H9 (cell line): Measurements from ENCODE around the gene NOS1AP. TPM values are rescaled to one million over a fixed set of nuclear protein-coding genes. Genes with fewer than 3 reads are reported as not detected.

ENCODE experiments used
- DNase-seq: peaks from one replicate; pipeline ENCODE4 v3.0.0-alpha.2; 2017
- H2AFZ ChIP-seq: one replicate; pipeline ENCODE4 v1.6.1; 2013; ENCODE audit warnings: mild to moderate bottlenecking, low read length, control low read depth, moderate library complexity
- H2AK5ac ChIP-seq: 2 replicates; pipeline ENCODE4 v1.6.1; 2013; ENCODE audit warnings: low read length, control low read depth, mixed read lengths; ENCODE audit not compliant: insufficient read length
- H2BK120ac ChIP-seq: one replicate; pipeline ENCODE4 v1.6.1; 2013; ENCODE audit warnings: low read depth, mild to moderate bottlenecking, low read length, control low read depth, inconsistent platforms; ENCODE audit not compliant: poor library complexity, severe bottlenecking
- H2BK12ac ChIP-seq: 2 replicates; pipeline ENCODE4 v1.6.1; 2013; ENCODE audit warnings: low read length, control low read depth, mixed read lengths, low read depth; ENCODE audit not compliant: insufficient read length
- H2BK15ac ChIP-seq: 2 replicates; pipeline ENCODE4 v1.6.1; 2013; ENCODE audit warnings: low read depth, low read length, control low read depth
- H2BK20ac ChIP-seq: one replicate; pipeline ENCODE4 v1.6.1; 2013; ENCODE audit warnings: low read depth, mild to moderate bottlenecking, low read length, control low read depth, inconsistent platforms; ENCODE audit not compliant: poor library complexity, severe bottlenecking
- H2BK5ac ChIP-seq: 2 replicates; pipeline ENCODE4 v1.6.1; 2013; ENCODE audit warnings: low read length, control low read depth, mixed read lengths; ENCODE audit not compliant: insufficient read length
- H3K14ac ChIP-seq: 2 replicates; pipeline ENCODE4 v1.6.1; 2013; ENCODE audit warnings: low read length, control low read depth; ENCODE audit not compliant: insufficient read depth
- H3K18ac ChIP-seq: 2 replicates; pipeline ENCODE4 v1.6.1; 2013; ENCODE audit warnings: low read depth, mild to moderate bottlenecking, mixed read lengths, low read length, control low read depth; ENCODE audit not compliant: insufficient read length
- H3K23ac ChIP-seq: 2 replicates; pipeline ENCODE4 v1.6.1; 2013; ENCODE audit warnings: low read length, control low read depth, mixed read lengths, low read depth; ENCODE audit not compliant: insufficient read length
- H3K23me2 ChIP-seq: 2 replicates; pipeline ENCODE4 v1.6.1; 2013; ENCODE audit warnings: low read depth, mild to moderate bottlenecking, mixed read lengths, low read length, control low read depth; ENCODE audit not compliant: insufficient read length, poor library complexity, severe bottlenecking
- H3K27ac ChIP-seq: 2 replicates; pipeline ENCODE4 v1.5.1; 2013; ENCODE audit warnings: low read length, control low read depth, mixed read lengths, low read depth; ENCODE audit not compliant: insufficient read length
- H3K27me3 ChIP-seq: 2 replicates; pipeline ENCODE4 v1.6.1; 2013; ENCODE audit warnings: low read length, control low read depth, inconsistent platforms; ENCODE audit not compliant: insufficient read depth
- H3K4ac ChIP-seq: 2 replicates; pipeline ENCODE4 v1.6.1; 2013; ENCODE audit warnings: low read depth, mild to moderate bottlenecking, control low read depth, inconsistent platforms, low read length, moderate library complexity
- H3K4me1 ChIP-seq: 2 replicates; pipeline ENCODE4 v1.6.1; 2013; ENCODE audit warnings: low read length, control low read depth, inconsistent platforms; ENCODE audit not compliant: insufficient read depth
- H3K4me2 ChIP-seq: 2 replicates; pipeline ENCODE4 v1.6.1; 2013; ENCODE audit warnings: low read length, control low read depth, mixed read lengths; ENCODE audit not compliant: insufficient read length, insufficient read depth
- H3K56ac ChIP-seq: 2 replicates; pipeline ENCODE4 v1.6.1; 2013; ENCODE audit warnings: low read depth, mild to moderate bottlenecking, mixed read lengths, low read length, control low read depth; ENCODE audit not compliant: insufficient read length
- H3K79me1 ChIP-seq: 2 replicates; pipeline ENCODE4 v1.6.1; 2013; ENCODE audit warnings: low read depth, mild to moderate bottlenecking, moderate library complexity, low read length, control low read depth, inconsistent platforms; ENCODE audit not compliant: insufficient read depth, poor library complexity, severe bottlenecking
- H3K79me2 ChIP-seq: 2 replicates; pipeline ENCODE4 v1.6.1; 2013; ENCODE audit warnings: low read length, control low read depth, inconsistent platforms; ENCODE audit not compliant: insufficient read depth
- H3K9ac ChIP-seq: 2 replicates; pipeline ENCODE4 v1.6.1; 2013; ENCODE audit warnings: low read length, control low read depth, mixed read lengths; ENCODE audit not compliant: insufficient read length; ENCODE audit errors: extremely low read depth
- H3K9me3 ChIP-seq: one replicate; pipeline ENCODE4 v1.6.1; 2013; ENCODE audit warnings: low read depth, low read length, inconsistent platforms; ENCODE audit not compliant: control insufficient read depth
- H3T11ph ChIP-seq: one replicate; pipeline ENCODE4 v1.6.1; 2013; ENCODE audit warnings: mild to moderate bottlenecking, low read length, control low read depth, inconsistent platforms
- H4K20me1 ChIP-seq: one replicate; pipeline ENCODE4 v1.6.1; 2013; ENCODE audit not compliant: control insufficient read depth, insufficient read length, insufficient read depth
- H4K5ac ChIP-seq: 2 replicates; pipeline ENCODE4 v1.6.1; 2013; ENCODE audit warnings: low read depth, mild to moderate bottlenecking, mixed read lengths, low read length, control low read depth; ENCODE audit not compliant: insufficient read length
- H4K8ac ChIP-seq: replicated peaks from 2 replicates; pipeline ENCODE4 v1.6.1; 2013; ENCODE audit warnings: low read length, control low read depth, mixed read lengths, low read depth; ENCODE audit not compliant: insufficient read length
- H4K91ac ChIP-seq: 2 replicates; pipeline ENCODE4 v1.6.1; 2013; ENCODE audit warnings: low read depth, mild to moderate bottlenecking, moderate library complexity, mixed read lengths, low read length, control low read depth; ENCODE audit not compliant: insufficient read length
- H3K27ac Mint-ChIP-seq, 3 experiments: 2 replicates in 2 of 3; 3 replicates in 1 of 3; pipeline ENCODE4 v1.8.0; 2020 to 2021; ENCODE audit warnings: mixed read lengths in 3 of 3, mild to moderate bottlenecking in 1 of 3, moderate library complexity in 1 of 3
- H3K27me3 Mint-ChIP-seq: 2 replicates; pipeline ENCODE4 v1.8.0; 2021; ENCODE audit warnings: low read depth, mild to moderate bottlenecking, moderate library complexity, mixed read lengths
- H3K36me3 Mint-ChIP-seq, 3 experiments: 2 replicates in 2 of 3; 3 replicates in 1 of 3; pipeline ENCODE4 v1.8.0; 2020 to 2021; ENCODE audit warnings: low read depth in 3 of 3, mixed read lengths in 3 of 3; ENCODE audit not compliant: insufficient read depth in 1 of 3
- H3K4me1 Mint-ChIP-seq, 2 experiments: 2 replicates each; pipeline ENCODE4 v1.8.0; 2020; ENCODE audit warnings: mixed read lengths in 2 of 2
- H3K4me3 Mint-ChIP-seq, 2 experiments: 2 replicates in 1 of 2; 3 replicates in 1 of 2; pipeline ENCODE4 v1.8.0; 2020 to 2021; ENCODE audit warnings: mild to moderate bottlenecking in 2 of 2, mixed read lengths in 2 of 2, moderate library complexity in 1 of 2
- H3K9me3 Mint-ChIP-seq, 2 experiments: 2 replicates in 1 of 2; 3 replicates in 1 of 2; pipeline ENCODE4 v1.8.0; 2020; ENCODE audit warnings: mild to moderate bottlenecking in 2 of 2, mixed read lengths in 2 of 2, moderate library complexity in 1 of 2
- WGBS: extraction: QIAGEN DNeasy Blood & Tissue Kit; methylation state at CpG from one replicate; pipeline ENCODE4 v1.1.7; 2013; ENCODE audit warnings: missing lambda C conversion rate, low lambda C conversion rate, mixed read lengths; ENCODE audit not compliant: insufficient read length; ENCODE audit errors: extremely low coverage; 5-methylcytosine and 5-hydroxymethylcytosine counted together
- total RNA-seq: library from RNA; stranded (reverse); gene quantifications from 2 replicates; pipeline ENCODE4 v1.2.1, GENCODE V29; 2021
- TF ChIP-seq, protein P1 (sequence below): fragments of 200-600 bp; sonication (generic); conservative IDR thresholded peaks from 3 replicates; pipeline ENCODE4 v1.8.0; 2021; ENCODE audit warnings: antibody characterized with exemption, mild to moderate bottlenecking

Gene NOS1AP
- total RNA-seq, 1 experiment from 2014 or later, result 8.4 TPM

DNA sequence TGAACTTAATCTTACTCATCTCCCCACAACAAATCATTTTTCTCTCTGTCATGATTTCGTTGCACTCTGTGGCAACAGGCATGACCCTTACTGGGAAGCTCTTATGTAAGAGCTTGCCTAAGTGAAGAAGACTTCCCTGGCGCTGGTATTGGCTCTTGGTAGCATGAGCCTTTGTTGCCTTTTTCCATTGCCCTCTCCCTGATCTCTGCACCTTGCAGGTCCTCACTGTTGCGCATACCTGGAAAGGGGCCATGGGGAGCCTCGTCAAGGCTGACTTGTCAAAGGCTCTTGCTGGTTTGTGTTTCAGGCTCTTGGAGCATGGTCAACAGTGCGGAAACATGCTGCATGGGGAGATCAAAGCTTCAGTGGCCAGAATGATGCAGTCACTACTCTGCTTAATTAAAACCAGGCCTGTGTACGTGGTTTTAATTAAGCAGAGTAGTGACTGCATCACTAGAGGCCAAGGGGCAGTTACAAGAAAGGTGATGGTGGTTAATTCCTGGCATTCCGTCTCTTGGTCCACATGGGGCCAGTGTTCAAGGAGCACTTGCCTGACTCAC is 165.8 kb downstream of the NOS1AP start:
- no peak overlapping the region for H2BK20ac ChIP-seq
- H4K91ac ChIP-seq, result no peak overlapping the region
- Mint-ChIP-seq H3K36me3 (no peaks in the 10 kb centered on the region; a peak in 1 of 7 replicates), H3K4me1 (peaks cover 41 to 55% of the 10 kb centered on the region in 2 experiments), H3K9me3 (no peaks in the 10 kb centered on the region), H3K4me3 (no peak overlapping the region), H3K27ac (no peak overlapping the region), H3K27me3 (peaks cover 3% of the 10 kb centered on the region)
- WGBS, result no CpG with 5 or more reads among the region's 7 CpGs
- H3K27ac ChIP-seq, result no peak overlapping the region
- no peaks in the 10 kb centered on the region for H3K79me1 ChIP-seq
- no peak overlapping the region for H2BK12ac ChIP-seq
- no peak overlapping the region for H3K23ac ChIP-seq
- no peaks in the 10 kb centered on the region for H4K20me1 ChIP-seq
- H2AFZ ChIP-seq, result no peak overlapping the region
- no peak overlapping the region for H3K4ac ChIP-seq
- no peak overlapping the region for H2BK15ac ChIP-seq
- H3K14ac ChIP-seq, result no peak overlapping the region
- H2BK120ac ChIP-seq, result no peak overlapping the region
- TF ChIP-seq, protein P1, sequence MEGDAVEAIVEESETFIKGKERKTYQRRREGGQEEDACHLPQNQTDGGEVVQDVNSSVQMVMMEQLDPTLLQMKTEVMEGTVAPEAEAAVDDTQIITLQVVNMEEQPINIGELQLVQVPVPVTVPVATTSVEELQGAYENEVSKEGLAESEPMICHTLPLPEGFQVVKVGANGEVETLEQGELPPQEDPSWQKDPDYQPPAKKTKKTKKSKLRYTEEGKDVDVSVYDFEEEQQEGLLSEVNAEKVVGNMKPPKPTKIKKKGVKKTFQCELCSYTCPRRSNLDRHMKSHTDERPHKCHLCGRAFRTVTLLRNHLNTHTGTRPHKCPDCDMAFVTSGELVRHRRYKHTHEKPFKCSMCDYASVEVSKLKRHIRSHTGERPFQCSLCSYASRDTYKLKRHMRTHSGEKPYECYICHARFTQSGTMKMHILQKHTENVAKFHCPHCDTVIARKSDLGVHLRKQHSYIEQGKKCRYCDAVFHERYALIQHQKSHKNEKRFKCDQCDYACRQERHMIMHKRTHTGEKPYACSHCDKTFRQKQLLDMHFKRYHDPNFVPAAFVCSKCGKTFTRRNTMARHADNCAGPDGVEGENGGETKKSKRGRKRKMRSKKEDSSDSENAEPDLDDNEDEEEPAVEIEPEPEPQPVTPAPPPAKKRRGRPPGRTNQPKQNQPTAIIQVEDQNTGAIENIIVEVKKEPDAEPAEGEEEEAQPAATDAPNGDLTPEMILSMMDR, result no peak
- no peak overlapping the region for H2AK5ac ChIP-seq
- no peak overlapping the region for H3K9ac ChIP-seq
- H3T11ph ChIP-seq, result no peak overlapping the region
- no peaks in the 10 kb centered on the region for H3K27me3 ChIP-seq
- H3K23me2 ChIP-seq, result no peaks in the 10 kb centered on the region
- H3K18ac ChIP-seq, result no peak overlapping the region
- no peak overlapping the region for H4K5ac ChIP-seq
- no peak overlapping the region for H3K4me2 ChIP-seq
- no peaks in the 10 kb centered on the region for H3K9me3 ChIP-seq
- peaks cover 3% of the 10 kb centered on the region; the same call in 1 of the 2 replicates for H3K4me1 ChIP-seq
- DNase-seq, result no peak
- H4K8ac ChIP-seq, result no peak overlapping the region
- no peak overlapping the region for H3K56ac ChIP-seq
- H3K79me2 ChIP-seq, result no peaks in the 10 kb centered on the region
- H2BK5ac ChIP-seq, result no peak overlapping the region
